ENCODE results near the gene MSH5.
A peak's percentile ranks its signal among the peaks of the same experiment; 100 is the strongest.
"Not testable (repeated sequence)": the region's sequence is repeated elsewhere in the genome, so short reads cannot be mapped to it uniquely, and the experiment has no call there.

The MSH5 gene

GRCh38 chr6:31781244-31782125 lies 41.7 kb downstream of the MSH5 start:
- DNase-seq: no peak

- no peak for DNase-seq
These were observed 42.5 kb downstream of the MSH5 start for GRCh38 chr6:31782126-31782855.

GRCh38 chr6:31784098-31784925 lies 44.5 kb downstream of the MSH5 start:
- DNase-seq: no peak

- no peak for DNase-seq
These were observed 45.7 kb downstream of the MSH5 start for GRCh38 chr6:31785475-31785874.

GRCh38 chr6:31791324-31792089 lies 51.7 kb downstream of the MSH5 start:
- DNase-seq: peak; percentile 58

GRCh38 chr6:31792090-31792374 lies 52.2 kb downstream of the MSH5 start:
- no peak for DNase-seq

- DNase-seq: no peak
These were observed 53.0 kb downstream of the MSH5 start for GRCh38 chr6:31792761-31793171.

- not testable (repeated sequence) for DNase-seq
These were observed 54.1 kb downstream of the MSH5 start for GRCh38 chr6:31793927-31794245.

- no peak for DNase-seq
These were observed 54.6 kb downstream of the MSH5 start for GRCh38 chr6:31794294-31794865.

- DNase-seq: no peak
These were observed 55.2 kb downstream of the MSH5 start for GRCh38 chr6:31794866-31795615.

GRCh38 chr6:31795616-31796298 lies 56.0 kb downstream of the MSH5 start, which contains the start of gene VARS1:
TSS of gene VARS1 (minus strand) at chr6:31795752. CDS start at chr6:31795217, 535 bp downstream.
- DNase-seq: peak; percentile 88

- DNase-seq: no peak
These were observed 57.2 kb downstream of the MSH5 start for GRCh38 chr6:31796993-31797385.

- no peak for DNase-seq
These were observed 57.8 kb downstream of the MSH5 start for GRCh38 chr6:31797588-31797987.

- no peak for DNase-seq
These were observed 60.0 kb downstream of the MSH5 start for GRCh38 chr6:31799781-31800180.

GRCh38 chr6:31801031-31801927 lies 61.5 kb downstream of the MSH5 start:
- DNase-seq: not testable (repeated sequence)

GRCh38 chr6:31805939-31806469 lies 66.2 kb downstream of the MSH5 start:
- no peak for DNase-seq

- peak; percentile 97 for DNase-seq
These were observed 66.9 kb downstream of the MSH5 start, which contains the start of gene LSM2 for GRCh38 chr6:31806470-31807272. TSS of gene LSM2 (minus strand) at chr6:31806966. CDS start at chr6:31806757, 209 bp downstream.

- DNase-seq: not testable (repeated sequence)
These were observed 68.8 kb downstream of the MSH5 start for GRCh38 chr6:31808599-31808998.
